WI38 (cell line): ENCODE data around the gene MOB3A.

ENCODE experiments used
- H3K4me3 ChIP-seq: 2 replicates; pipeline ENCODE4 v1.5.1; 2011; ENCODE audit warnings: low read depth, mild to moderate bottlenecking, control low read depth, low read length
- CTCF ChIP-seq: IDR thresholded peaks from 2 replicates; pipeline ENCODE4 v1.5.1; 2012; ENCODE audit warnings: low read depth, mild to moderate bottlenecking, control low read depth, low read length

Gene MOB3A

GRCh38 chr19:2060884-2061494, 35.1 kb downstream of the MOB3A start:
- TF ChIP-seq CTCF = no peak

GRCh38 chr19:2059422-2060201, 36.5 kb downstream of the MOB3A start:
- no peak overlapping the region for H3K4me3 ChIP-seq
- no peak for TF ChIP-seq CTCF

More at GRCh38 chr19:2060884-2061494, 35.1 kb downstream of the MOB3A start:
- H3K4me3 ChIP-seq = peak overlapping the region; percentile 63

GRCh38 chr19:2058570-2059421, 37.3 kb downstream of the MOB3A start:
- no peak for TF ChIP-seq CTCF
- no peak overlapping the region for H3K4me3 ChIP-seq

GRCh38 chr19:2057484-2058469, 38.3 kb downstream of the MOB3A start:
- no peak for TF ChIP-seq CTCF

GRCh38 chr19:2056837-2057192, 39.3 kb downstream of the MOB3A start:
- no peak for TF ChIP-seq CTCF
- H3K4me3 ChIP-seq = no peak overlapping the region

More at GRCh38 chr19:2057484-2058469, 38.3 kb downstream of the MOB3A start:
- H3K4me3 ChIP-seq = no peak overlapping the region

- H3K4me3 ChIP-seq = peak overlapping the region; percentile 20; the same call in 1 of the 2 replicates
These were observed 39.9 kb downstream of the MOB3A start for GRCh38 chr19:2055931-2056836.

More at GRCh38 chr19:2055931-2056836, 39.9 kb downstream of the MOB3A start:
- TF ChIP-seq CTCF = no peak
